Activated CD4-positive, alpha-beta T cell treated with anti-CD3 and anti-CD28 coated beads, Interleukin-2, amount 50 U/mL, for 16 hours (primary cell): ENCODE measurements around the gene RHBDD3.
A peak's percentile ranks its signal among the peaks of the same experiment; 100 is the strongest.

ENCODE experiments used
- DNase-seq: peaks from one replicate; pipeline ENCODE4 v3.0.0-alpha.2; 2020

Gene RHBDD3

GRCh38 chr22:29306175-29306834 lies 38.5 kb upstream of the RHBDD3 start, which contains the start of gene GAS2L1:
Gene GAS2L1, plus strand, starts transcription at chr22:29306650. Its CDS starts 1,456 bp downstream, at chr22:29308106.
- peak; percentile 47 for DNase-seq

GRCh38 chr22:29305836-29306174 lies 38.0 kb upstream of the RHBDD3 start:
- DNase-seq = no peak

- DNase-seq = no peak
Observed at GRCh38 chr22:29302681-29303465, 35.1 kb upstream of the RHBDD3 start.

GRCh38 chr22:29302402-29302680 lies 34.6 kb upstream of the RHBDD3 start:
- DNase-seq = no peak

GRCh38 chr22:29301716-29302401 lies 34.1 kb upstream of the RHBDD3 start:
- DNase-seq = no peak

GRCh38 chr22:29300807-29301601 lies 33.2 kb upstream of the RHBDD3 start:
- DNase-seq = no peak

- no peak for DNase-seq
Observed at GRCh38 chr22:29300467-29300806, 32.7 kb upstream of the RHBDD3 start.

GRCh38 chr22:29299136-29299900 lies 31.5 kb upstream of the RHBDD3 start:
- DNase-seq = no peak

- no peak for DNase-seq
Observed at GRCh38 chr22:29298641-29299040, 30.9 kb upstream of the RHBDD3 start.

- no peak for DNase-seq
Observed at GRCh38 chr22:29292379-29292778, 24.6 kb upstream of the RHBDD3 start.

GRCh38 chr22:29291215-29291614 lies 23.4 kb upstream of the RHBDD3 start:
- no peak for DNase-seq

- no peak for DNase-seq
Observed at GRCh38 chr22:29290061-29290460, 22.3 kb upstream of the RHBDD3 start.

GRCh38 chr22:29288837-29289236 lies 21.1 kb upstream of the RHBDD3 start:
- no peak for DNase-seq

- no peak for DNase-seq
Observed at GRCh38 chr22:29284196-29284595, 16.4 kb upstream of the RHBDD3 start.

GRCh38 chr22:29277927-29278326 lies 10.1 kb upstream of the RHBDD3 start:
- DNase-seq = no peak

GRCh38 chr22:29275819-29276565 lies 8.2 kb upstream of the RHBDD3 start:
- no peak for DNase-seq

GRCh38 chr22:29275167-29275566 lies 7.4 kb upstream of the RHBDD3 start:
- DNase-seq = no peak

GRCh38 chr22:29272624-29273023 lies 4.8 kb upstream of the RHBDD3 start:
- no peak for DNase-seq

GRCh38 chr22:29270475-29271271 lies 2.9 kb upstream of the RHBDD3 start:
- DNase-seq = no peak

- peak; percentile 27 for DNase-seq
Observed at GRCh38 chr22:29269731-29270474, 2.1 kb upstream of the RHBDD3 start.
